Dendritic cell treated with granulocyte-macrophage colony-stimulating factor and Interleukin-4, amounts not matched to agents 40 ng/mL and 50 ng/mL, for 4 days (primary cell): ENCODE data around the gene VAPB.

Source experiments
- H3K27ac Mint-ChIP-seq: one replicate; pipeline ENCODE4 v1.8.0; 2022; ENCODE audit warnings: mild to moderate bottlenecking, mixed read lengths
- H3K27me3 Mint-ChIP-seq: one replicate; pipeline ENCODE4 v1.8.0; 2022; ENCODE audit warnings: mild to moderate bottlenecking, mixed read lengths
- H3K36me3 Mint-ChIP-seq: one replicate; pipeline ENCODE4 v1.8.0; 2022; ENCODE audit warnings: low read depth, mixed read lengths
- H3K4me1 Mint-ChIP-seq: one replicate; pipeline ENCODE4 v1.8.0; 2022; ENCODE audit warnings: low read depth, mixed read lengths
- H3K4me3 Mint-ChIP-seq: one replicate; pipeline ENCODE4 v1.8.0; 2022; ENCODE audit warnings: mild to moderate bottlenecking, moderate library complexity, mixed read lengths
- H3K9me3 Mint-ChIP-seq: one replicate; pipeline ENCODE4 v1.8.0; 2022; ENCODE audit warnings: mixed read lengths
- intact Hi-C: fragments of 100-400 bp; cut with micrococcal nuclease; formaldehyde crosslinking; loops from one replicate; pipeline ENCODE4 v1.15.0; 2022

VAPB gene

DNA sequence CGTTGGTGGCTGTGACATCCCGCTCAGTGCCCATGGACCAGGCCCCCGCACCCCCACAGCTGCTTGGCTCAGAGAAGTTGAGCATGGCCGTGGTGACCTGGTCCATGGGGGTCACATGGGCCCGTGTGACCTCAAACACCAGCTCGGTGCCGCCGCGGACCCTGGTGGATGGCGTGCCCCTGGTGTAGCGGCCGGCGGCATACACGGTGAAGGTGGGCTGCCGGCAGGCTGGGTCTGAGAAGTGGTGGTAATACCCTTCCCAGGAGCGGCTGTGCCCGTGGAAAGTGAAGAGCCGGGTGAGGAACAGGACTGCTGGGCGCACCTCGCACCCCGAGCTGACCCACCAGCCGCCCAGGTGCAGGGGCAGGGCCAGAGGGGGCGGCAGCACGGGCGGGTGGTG is 72.1 kb downstream of the VAPB start:
- Mint-ChIP-seq H3K27ac (no peak overlapping the region), H3K4me3 (no peak overlapping the region), H3K36me3 (peaks cover 8% of the 10 kb centered on the region), H3K4me1 (peaks cover 7% of the 10 kb centered on the region), H3K27me3 (peaks cover 4% of the 10 kb centered on the region), H3K9me3 (no peaks in the 10 kb centered on the region)
- intact Hi-C loops = no loop called here

DNA sequence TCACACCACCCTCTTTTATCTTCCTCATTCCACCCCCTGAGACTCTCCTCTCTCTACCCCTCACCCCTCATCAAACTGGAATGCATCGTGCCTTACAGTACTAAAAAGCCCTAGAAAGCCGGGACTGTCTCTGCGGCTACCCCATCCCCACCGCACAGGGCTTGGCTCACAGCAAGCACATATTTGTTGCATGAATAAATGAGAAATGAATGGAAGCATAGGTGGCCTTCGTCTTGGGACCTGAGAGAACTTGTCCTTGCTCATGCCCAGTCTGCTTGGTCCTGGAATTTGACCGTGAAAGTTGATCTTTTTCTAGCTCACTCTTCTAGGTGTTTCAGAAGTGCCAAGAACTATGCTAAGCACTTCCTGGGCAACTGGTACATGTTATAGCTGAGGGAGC is 72.9 kb downstream of the VAPB start:
- intact Hi-C loops = no loop called here
- H3K4me3 Mint-ChIP-seq = no peak overlapping the region
- no peaks in the 10 kb centered on the region for H3K9me3 Mint-ChIP-seq
- H3K27ac Mint-ChIP-seq = no peak overlapping the region
- H3K27me3 Mint-ChIP-seq = peaks cover 12% of the 10 kb centered on the region
- peaks cover 3% of the 10 kb centered on the region for H3K36me3 Mint-ChIP-seq
- peaks cover 7% of the 10 kb centered on the region for H3K4me1 Mint-ChIP-seq

GRCh38 chr20:58463256-58463655 is 74.2 kb downstream of the VAPB start:
- Mint-ChIP-seq H3K27me3 (peaks cover 23% of the 10 kb centered on the region), H3K36me3 (no peaks in the 10 kb centered on the region), H3K4me3 (no peak overlapping the region), H3K9me3 (no peaks in the 10 kb centered on the region), H3K4me1 (peaks cover 7% of the 10 kb centered on the region), H3K27ac (no peak overlapping the region)
- intact Hi-C loops = no loop called here

DNA sequence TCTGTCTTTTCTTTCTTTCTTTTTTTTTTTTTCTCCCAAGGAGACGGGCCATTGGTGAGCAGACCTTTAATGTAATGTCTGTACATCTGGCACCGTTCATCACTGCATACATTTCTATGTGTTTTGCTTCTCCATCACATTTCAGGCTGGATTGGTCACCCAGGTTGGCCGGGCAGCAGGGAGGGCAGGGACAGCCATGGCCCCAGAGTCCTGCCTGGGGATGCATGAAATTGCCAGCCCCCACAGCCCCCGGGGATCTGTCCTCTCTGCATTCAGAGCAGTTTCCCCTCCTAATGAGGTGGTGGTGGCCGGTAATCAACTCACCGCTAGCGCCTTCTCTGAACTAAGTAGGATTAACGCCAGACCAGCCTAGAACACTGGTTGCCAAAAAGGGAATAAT is 75.8 kb downstream of the VAPB start:
- Mint-ChIP-seq H3K36me3 (no peaks in the 10 kb centered on the region), H3K27me3 (peaks cover 28% of the 10 kb centered on the region), H3K9me3 (no peaks in the 10 kb centered on the region), H3K27ac (no peak overlapping the region), H3K4me1 (no peaks in the 10 kb centered on the region), H3K4me3 (no peak overlapping the region)
- intact Hi-C loops = no loop called here

- Mint-ChIP-seq H3K27me3 (peaks cover 28% of the 10 kb centered on the region), H3K9me3 (no peaks in the 10 kb centered on the region), H3K36me3 (no peaks in the 10 kb centered on the region), H3K4me3 (no peak overlapping the region), H3K4me1 (no peaks in the 10 kb centered on the region), H3K27ac (no peak overlapping the region)
- intact Hi-C loops = no loop called here
Measured at GRCh38 chr20:58466095-58466708, 77.2 kb downstream of the VAPB start.

DNA sequence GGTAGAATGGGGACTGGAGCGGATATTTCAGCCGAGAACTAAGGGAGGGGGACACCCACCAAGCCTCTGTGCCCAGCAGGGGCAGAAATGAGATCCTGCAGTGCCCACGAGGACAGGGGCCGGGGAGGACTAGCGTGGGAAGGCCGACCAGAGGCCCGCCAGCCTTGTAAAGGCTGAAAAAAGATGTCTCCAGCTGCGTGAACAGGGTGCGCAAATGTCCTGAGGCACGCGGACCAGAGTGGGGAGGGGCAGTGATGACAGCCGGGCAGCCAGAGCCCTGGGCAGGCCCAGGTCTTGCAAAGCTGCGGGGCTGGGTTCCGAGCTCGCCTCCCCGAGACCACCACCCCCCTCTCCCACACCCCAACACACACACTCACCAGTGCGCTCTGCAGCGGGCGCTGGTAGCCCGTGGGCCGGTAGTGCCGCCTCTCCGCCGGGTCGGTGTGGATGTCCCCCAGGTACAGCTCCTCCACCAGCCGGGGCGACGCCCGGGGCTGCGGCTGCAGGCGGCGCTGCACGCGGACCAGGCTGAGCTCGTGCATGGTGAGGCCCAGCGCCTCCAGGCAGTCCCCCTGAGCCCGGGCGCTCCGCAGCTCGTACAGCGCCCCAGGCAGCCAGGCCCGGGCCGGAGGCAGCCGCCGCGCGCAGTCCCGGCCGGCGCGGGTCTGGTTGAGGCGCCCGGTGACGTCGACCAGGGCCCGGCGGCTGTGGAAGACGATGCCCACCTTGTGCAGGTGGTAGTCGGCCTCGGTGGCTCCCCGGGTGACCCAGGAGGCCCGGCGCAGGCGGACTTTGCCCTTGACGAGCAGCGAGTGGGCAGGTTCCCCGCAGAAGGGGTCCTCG is 77.9 kb downstream of the VAPB start:
- H3K4me1 Mint-ChIP-seq = no peaks in the 10 kb centered on the region
- no peaks in the 10 kb centered on the region for H3K9me3 Mint-ChIP-seq
- H3K27ac Mint-ChIP-seq = no peak overlapping the region
- no peaks in the 10 kb centered on the region for H3K36me3 Mint-ChIP-seq
- intact Hi-C loops = no loop called here
- H3K4me3 Mint-ChIP-seq = no peak overlapping the region
- H3K27me3 Mint-ChIP-seq = peaks cover 28% of the 10 kb centered on the region

DNA sequence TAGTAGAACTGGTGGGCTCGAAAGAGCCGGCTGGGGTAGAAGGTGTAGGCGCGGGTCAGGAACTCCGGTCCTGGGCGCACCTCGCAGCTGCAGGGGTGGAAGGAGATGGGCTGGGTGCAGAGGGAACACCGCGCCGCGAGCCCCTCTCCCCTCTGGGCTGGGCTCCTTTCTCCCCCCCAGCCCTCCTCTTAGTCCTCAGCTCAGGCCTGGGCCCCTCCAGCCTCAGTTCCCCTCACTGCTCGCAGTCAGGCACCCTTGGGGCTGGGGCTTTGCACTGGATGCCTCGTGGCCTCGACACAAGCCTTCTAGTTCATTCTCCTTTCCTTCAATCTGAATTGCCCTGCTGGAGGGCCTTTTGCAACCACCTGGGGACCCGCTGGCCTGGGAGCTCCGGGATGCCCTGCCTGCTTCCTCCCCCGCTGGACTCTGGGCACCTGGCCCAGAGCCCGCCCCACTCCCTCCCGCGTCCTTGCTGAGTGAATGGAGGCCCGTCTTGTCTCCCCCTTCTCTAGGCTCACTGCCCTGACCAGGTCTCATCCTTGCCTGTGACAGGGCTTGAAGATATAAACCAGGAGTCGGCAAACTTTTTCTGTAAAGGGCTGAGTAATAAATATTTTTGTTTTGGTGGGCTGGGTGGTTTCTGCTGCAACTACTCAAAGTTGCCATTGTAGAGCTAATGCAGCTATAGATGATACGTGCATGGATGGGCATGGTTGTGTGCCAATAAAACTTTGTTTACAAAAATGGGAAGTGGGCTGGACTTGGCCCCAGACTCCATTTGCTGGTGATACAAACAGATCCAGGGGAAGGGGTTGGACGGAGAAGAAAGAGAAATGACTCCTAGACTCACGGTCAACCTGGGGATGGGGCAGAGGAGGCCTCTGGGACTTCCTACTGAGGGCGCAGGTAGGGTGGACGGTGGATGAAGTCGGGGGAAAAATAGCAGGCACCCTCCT is 78.8 kb downstream of the VAPB start:
- intact Hi-C loops = no loop called here
- Mint-ChIP-seq H3K4me1 (no peaks in the 10 kb centered on the region), H3K9me3 (no peaks in the 10 kb centered on the region), H3K27me3 (peaks cover 28% of the 10 kb centered on the region), H3K4me3 (no peak overlapping the region), H3K36me3 (no peaks in the 10 kb centered on the region), H3K27ac (no peak overlapping the region)

DNA sequence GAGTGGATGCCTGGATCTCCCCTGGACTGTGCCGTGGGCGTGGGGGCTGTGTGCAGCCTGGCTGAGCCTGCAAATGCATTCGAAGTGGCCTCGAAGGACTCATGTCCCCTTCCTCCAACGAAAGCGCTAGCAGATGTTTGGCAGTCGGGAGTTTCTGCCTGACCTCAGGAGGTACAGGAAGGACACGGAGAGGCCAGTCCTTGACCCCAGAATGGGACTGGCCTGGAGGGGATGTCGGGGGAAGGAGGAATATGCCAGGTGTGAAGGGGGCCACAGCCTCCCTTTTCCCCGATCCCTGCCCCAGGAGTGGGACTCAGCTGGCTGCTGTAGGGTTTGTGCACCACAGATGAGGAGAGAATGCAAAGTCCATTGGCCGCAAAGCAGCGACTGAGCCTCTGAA is 80.6 kb downstream of the VAPB start:
- no peak overlapping the region for H3K27ac Mint-ChIP-seq
- intact Hi-C loops = no loop called here
- no peaks in the 10 kb centered on the region for H3K9me3 Mint-ChIP-seq
- H3K27me3 Mint-ChIP-seq = peaks cover 28% of the 10 kb centered on the region
- H3K36me3 Mint-ChIP-seq = no peaks in the 10 kb centered on the region
- H3K4me1 Mint-ChIP-seq = no peaks in the 10 kb centered on the region
- no peak overlapping the region for H3K4me3 Mint-ChIP-seq

- no peaks in the 10 kb centered on the region for H3K4me1 Mint-ChIP-seq
- no peaks in the 10 kb centered on the region for H3K9me3 Mint-ChIP-seq
- intact Hi-C loops = no loop called here
- no peak overlapping the region for H3K27ac Mint-ChIP-seq
- H3K4me3 Mint-ChIP-seq = no peak overlapping the region
- H3K27me3 Mint-ChIP-seq = peaks cover 27% of the 10 kb centered on the region
- H3K36me3 Mint-ChIP-seq = no peaks in the 10 kb centered on the region
Measured at GRCh38 chr20:58470336-58471192, 81.5 kb downstream of the VAPB start.

- Mint-ChIP-seq H3K27me3 (peaks cover 21% of the 10 kb centered on the region), H3K4me3 (no peak overlapping the region), H3K36me3 (no peaks in the 10 kb centered on the region), H3K4me1 (no peaks in the 10 kb centered on the region), H3K9me3 (no peaks in the 10 kb centered on the region), H3K27ac (no peak overlapping the region)
- intact Hi-C loops = no loop called here
Measured at GRCh38 chr20:58471193-58472164, 82.5 kb downstream of the VAPB start.

DNA sequence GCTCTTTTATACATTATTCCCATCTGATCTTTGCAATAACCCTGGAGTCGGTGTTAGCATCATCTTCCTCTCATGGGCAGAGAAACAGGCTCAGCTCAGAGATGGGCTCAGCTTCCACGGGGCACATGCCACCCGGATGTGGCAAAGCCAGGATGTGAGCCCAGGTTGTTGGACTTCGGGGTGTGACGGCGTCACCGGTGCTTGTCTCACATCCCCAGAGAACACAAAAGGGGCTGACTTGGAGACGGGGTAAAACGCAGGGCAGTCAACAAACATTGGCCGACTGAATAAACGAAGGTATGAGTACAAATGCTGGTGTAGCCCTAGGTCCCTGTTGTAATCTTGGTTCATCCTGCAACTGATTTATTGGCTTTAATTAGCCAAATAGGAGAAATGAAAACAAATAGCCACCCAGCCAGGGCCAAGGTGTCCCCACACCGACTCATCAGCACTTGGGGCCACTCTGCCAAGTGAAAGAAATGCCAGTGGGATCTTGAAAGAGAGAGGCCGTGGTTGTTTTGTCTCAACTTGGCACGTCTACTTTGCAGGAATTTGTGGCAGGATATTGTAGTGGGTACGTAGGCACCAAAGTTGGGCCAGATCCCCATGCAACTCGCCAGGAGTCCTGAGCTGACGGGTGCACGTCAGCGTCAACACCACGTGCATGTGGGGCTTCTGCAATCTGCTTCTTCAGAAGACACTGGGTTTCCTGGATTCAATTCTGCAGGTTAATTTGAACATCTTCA is 83.4 kb downstream of the VAPB start:
- H3K36me3 Mint-ChIP-seq = no peaks in the 10 kb centered on the region
- peaks cover 15% of the 10 kb centered on the region for H3K27me3 Mint-ChIP-seq
- no peak overlapping the region for H3K4me3 Mint-ChIP-seq
- no peak overlapping the region for H3K27ac Mint-ChIP-seq
- intact Hi-C loops = no loop called here
- no peaks in the 10 kb centered on the region for H3K9me3 Mint-ChIP-seq
- H3K4me1 Mint-ChIP-seq = no peaks in the 10 kb centered on the region
